CD4-positive, CD25-positive, alpha-beta regulatory T cell (primary cell): ENCODE data around the gene CCDC88C. TPM values are rescaled to one million over a fixed set of nuclear protein-coding genes. Genes with fewer than 3 reads are reported as not detected.
A peak's percentile ranks its signal among the peaks of the same experiment; 100 is the strongest.

Experiments
- ATAC-seq, 2 donors: fragments of 150-1000 bp; cut with Tn5 transposase; one replicate each; pipeline ENCODE4 v1.10.0; 2021; ENCODE audit warnings: low read depth in 2 of 2, moderate number of reproducible peaks in 2 of 2, moderate library complexity in 1 of 2
- DNase-seq, 3 donors: peaks; one replicate each; pipeline versions ENCODE4 v3.0.0 to v3.0.0-alpha.2; 2012 to 2022; ENCODE audit warnings: mixed read lengths in 1 of 3
- H3K27ac ChIP-seq: one replicate; pipeline ENCODE4 v1.7.0; 2013; ENCODE audit warnings: mild to moderate bottlenecking, low read length; ENCODE audit not compliant: insufficient read depth, poor library complexity, severe bottlenecking
- H3K27me3 ChIP-seq: one replicate; pipeline ENCODE4 v1.7.0; 2013; ENCODE audit warnings: low read length; ENCODE audit not compliant: control insufficient read depth, insufficient read depth
- H3K36me3 ChIP-seq: one replicate; pipeline ENCODE4 v1.7.0; 2013; ENCODE audit warnings: mild to moderate bottlenecking, low read length, moderate library complexity; ENCODE audit not compliant: control insufficient read depth, insufficient read depth
- H3K4me1 ChIP-seq: 2 replicates; pipeline ENCODE4 v1.7.0; 2013; ENCODE audit warnings: mild to moderate bottlenecking, low read length; ENCODE audit not compliant: insufficient read depth, control insufficient read depth, poor library complexity, severe bottlenecking
- H3K4me3 ChIP-seq: one replicate; pipeline ENCODE4 v1.7.0; 2013; ENCODE audit warnings: low read depth, mild to moderate bottlenecking, low read length, moderate library complexity
- H3K9me3 ChIP-seq, 2 experiments: 1 replicate in 1 of 2; 2 replicates in 1 of 2; pipeline ENCODE4 v1.7.0; 2013; ENCODE audit warnings: low read length in 2 of 2, mild to moderate bottlenecking in 1 of 2, moderate library complexity in 1 of 2; ENCODE audit not compliant: control insufficient read depth in 2 of 2
- H3K27ac Mint-ChIP-seq, 3 donors: one replicate each; pipeline ENCODE4 v1.8.0; 2020 to 2022; ENCODE audit warnings: mild to moderate bottlenecking in 3 of 3, mixed read lengths in 3 of 3, moderate library complexity in 2 of 3
- H3K27me3 Mint-ChIP-seq: one replicate; pipeline ENCODE4 v1.8.0; 2022; ENCODE audit warnings: mild to moderate bottlenecking, mixed read lengths
- H3K36me3 Mint-ChIP-seq: one replicate; pipeline ENCODE4 v1.8.0; 2020; ENCODE audit warnings: mixed read lengths
- H3K4me1 Mint-ChIP-seq, 4 donors: one replicate each; pipeline ENCODE4 v1.8.0; 2020 to 2022; ENCODE audit warnings: mixed read lengths in 4 of 4, mild to moderate bottlenecking in 1 of 4
- H3K4me3 Mint-ChIP-seq, 4 donors: one replicate each; pipeline ENCODE4 v1.8.0; 2020 to 2022; ENCODE audit warnings: mild to moderate bottlenecking in 4 of 4, mixed read lengths in 4 of 4, moderate library complexity in 3 of 4
- H3K9me3 Mint-ChIP-seq, 7 donors: one replicate each; pipeline ENCODE4 v1.8.0; 2020 to 2022; ENCODE audit warnings: mixed read lengths in 7 of 7, mild to moderate bottlenecking in 3 of 7, moderate library complexity in 2 of 7
- polyA plus RNA-seq, 4 donors: library from polyadenylated mRNA; unstranded; fragments of 300-500 nt; fragmentation: Illumina TruSeq; gene quantifications; one replicate each; pipeline ENCODE4 v1.2.3, GENCODE V29; 2021
- total RNA-seq: library from RNA; stranded (reverse); gene quantifications from one replicate; pipeline ENCODE4 v1.2.3, GENCODE V29; 2022

CCDC88C gene
- total and polyA plus RNA-seq, 5 donors from 2014 or later, result 25.9 to 466 (median 31.8) TPM

DNA sequence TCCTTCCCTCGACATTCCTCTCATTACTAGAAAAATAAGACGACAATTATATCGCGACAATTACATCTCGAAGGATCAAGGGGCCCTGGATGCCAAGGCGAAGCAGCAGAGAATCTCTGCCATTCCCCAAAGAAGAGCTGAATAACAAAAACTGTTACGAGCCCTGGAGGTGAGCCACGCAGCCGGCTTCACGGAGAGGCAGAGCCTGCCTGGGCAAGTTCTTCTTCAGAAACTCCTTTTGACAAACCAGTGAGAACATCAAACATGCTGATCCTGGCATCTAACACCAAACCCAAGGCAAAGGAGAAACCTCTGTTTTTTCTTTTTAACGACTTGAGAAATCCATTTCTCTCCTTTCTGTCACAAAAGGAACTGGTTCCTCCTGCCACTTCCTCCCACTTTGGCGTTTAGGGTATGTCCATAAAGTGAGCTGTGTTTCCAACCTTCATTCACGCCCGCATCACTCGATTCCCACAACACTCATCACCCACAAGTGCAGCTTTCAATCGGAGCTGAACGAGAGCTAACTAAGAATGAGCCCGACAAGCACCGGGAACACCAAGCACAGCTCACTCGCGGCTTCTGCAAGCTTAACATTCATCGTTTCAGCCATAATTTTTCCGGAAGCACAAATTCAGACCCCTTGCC is 21.5 kb downstream of the CCDC88C start:
- peak overlapping the region; percentile 88 to 96 (median 89) for H3K27ac Mint-ChIP-seq
- Histone ChIP-seq H3K27me3 (no peaks in the 10 kb centered on the region), H3K36me3 (peaks cover 18% of the 10 kb centered on the region), H3K4me3 (peak overlapping the region; percentile 80), H3K4me1 (peaks cover 98% of the 10 kb centered on the region), H3K9me3 (no peaks in the 10 kb centered on the region), H3K27ac (peak overlapping the region; percentile 96)
- H3K27me3 Mint-ChIP-seq, result no peaks in the 10 kb centered on the region
- no peak for ATAC-seq
- peak overlapping the region; percentile 88 to 99 (median 98) for H3K4me3 Mint-ChIP-seq
- peaks cover 23% of the 10 kb centered on the region for H3K36me3 Mint-ChIP-seq
- no peak for DNase-seq
- H3K9me3 Mint-ChIP-seq, result peaks cover 0 to 3% (median 0%) of the 10 kb centered on the region in 7 donors
- peaks cover 14 to 97% (median 74%) of the 10 kb centered on the region in 4 donors for H3K4me1 Mint-ChIP-seq

DNA sequence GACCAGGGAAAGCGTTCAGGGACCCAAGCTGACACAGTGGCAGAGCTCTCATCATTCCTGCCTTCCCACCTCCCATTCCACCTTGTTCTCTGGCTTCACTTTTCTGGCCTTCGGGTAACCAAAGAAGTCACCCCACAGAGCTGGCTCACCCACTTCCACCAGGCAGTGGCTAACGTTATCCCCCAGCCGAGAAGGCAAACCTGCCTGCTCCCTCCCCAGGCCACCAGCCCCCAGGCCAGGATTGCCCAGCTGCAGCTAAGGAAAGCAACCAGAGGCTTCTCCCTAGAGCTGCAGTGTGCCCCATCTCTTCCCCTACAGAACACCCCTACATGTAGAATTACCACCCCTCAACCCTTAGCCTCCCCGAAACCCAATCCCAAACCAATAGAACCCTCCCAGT is 22.2 kb downstream of the CCDC88C start:
- H3K9me3 Mint-ChIP-seq, result peaks cover 0 to 3% (median 0%) of the 10 kb centered on the region in 7 donors
- H3K9me3 ChIP-seq, result no peaks in the 10 kb centered on the region
- peaks cover 99% of the 10 kb centered on the region for H3K4me1 ChIP-seq
- H3K4me1 Mint-ChIP-seq, result peaks cover 17 to 98% (median 73%) of the 10 kb centered on the region in 4 donors
- H3K4me3 Mint-ChIP-seq, result peak overlapping the region; percentile 82 to 99 (median 93)
- no peaks in the 10 kb centered on the region for H3K27me3 Mint-ChIP-seq
- DNase-seq (no peak), ATAC-seq (no peak)
- H3K27ac ChIP-seq, result peak overlapping the region; percentile 96
- peaks cover 21% of the 10 kb centered on the region for H3K36me3 ChIP-seq
- no peaks in the 10 kb centered on the region for H3K27me3 ChIP-seq
- peak overlapping the region; percentile 88 to 96 (median 89) for H3K27ac Mint-ChIP-seq
- peak overlapping the region; percentile 30 for H3K4me3 ChIP-seq
- peaks cover 20% of the 10 kb centered on the region for H3K36me3 Mint-ChIP-seq

DNA sequence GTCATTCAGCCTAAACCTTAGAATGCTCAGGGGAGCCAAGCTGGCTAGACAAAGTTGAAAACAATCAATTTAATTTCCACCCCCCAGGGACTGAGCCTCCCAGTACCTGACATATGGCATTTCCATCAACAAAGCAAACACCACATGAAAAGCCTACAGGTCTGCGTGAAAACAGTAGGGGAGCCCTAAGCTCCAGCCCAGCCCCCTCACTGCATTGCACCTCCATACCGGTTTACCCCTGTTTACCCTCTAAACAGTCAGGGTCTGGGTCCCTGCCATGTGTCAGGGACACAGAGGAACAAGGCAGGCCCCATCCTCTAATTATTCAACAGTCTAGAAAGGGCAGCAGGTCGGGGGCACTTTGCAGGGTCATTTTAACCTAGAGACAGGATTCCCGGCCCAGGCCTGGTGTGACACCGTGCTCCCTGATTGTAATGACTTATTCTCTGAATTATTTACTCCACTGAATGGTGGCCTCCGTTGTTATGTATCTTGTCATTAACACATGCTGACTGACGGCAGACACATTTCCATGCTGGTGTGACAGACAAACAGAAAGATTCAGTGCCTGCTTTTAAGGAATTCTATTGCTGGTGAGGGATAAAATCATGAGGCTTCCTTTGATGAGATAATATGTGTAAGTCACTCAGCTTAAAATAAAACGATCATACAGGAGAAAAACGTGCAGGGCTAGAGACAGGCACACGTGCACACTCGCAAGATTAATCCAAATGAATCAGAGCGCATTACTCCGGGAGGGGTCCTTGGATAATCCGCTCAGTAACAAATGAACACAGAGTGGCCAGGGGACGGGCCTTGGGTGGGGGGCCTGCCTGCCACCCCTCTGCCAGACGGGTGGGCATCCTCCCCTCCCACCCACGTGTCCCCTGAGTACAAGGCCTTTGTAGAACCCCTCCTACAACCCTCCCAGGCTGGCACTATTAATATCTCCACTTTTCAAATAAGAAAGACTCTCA is 23.2 kb downstream of the CCDC88C start:
- ATAC-seq (no peak), DNase-seq (no peak)
- Mint-ChIP-seq H3K4me1 (peaks cover 15 to 98% (median 72%) of the 10 kb centered on the region in 4 donors), H3K27me3 (no peaks in the 10 kb centered on the region), H3K36me3 (peaks cover 17% of the 10 kb centered on the region), H3K4me3 (peak overlapping the region; percentile 82 to 99 (median 93)), H3K27ac (peak overlapping the region; percentile 88 to 96 (median 89)), H3K9me3 (peaks cover 0 to 3% (median 0%) of the 10 kb centered on the region in 7 donors)
- H3K27me3 ChIP-seq, result no peaks in the 10 kb centered on the region
- H3K9me3 ChIP-seq, result no peaks in the 10 kb centered on the region
- peak overlapping the region; percentile 96 for H3K27ac ChIP-seq
- peak overlapping the region; percentile 19 for H3K4me3 ChIP-seq
- H3K36me3 ChIP-seq, result peaks cover 21% of the 10 kb centered on the region
- H3K4me1 ChIP-seq, result peaks cover 99% of the 10 kb centered on the region

DNA sequence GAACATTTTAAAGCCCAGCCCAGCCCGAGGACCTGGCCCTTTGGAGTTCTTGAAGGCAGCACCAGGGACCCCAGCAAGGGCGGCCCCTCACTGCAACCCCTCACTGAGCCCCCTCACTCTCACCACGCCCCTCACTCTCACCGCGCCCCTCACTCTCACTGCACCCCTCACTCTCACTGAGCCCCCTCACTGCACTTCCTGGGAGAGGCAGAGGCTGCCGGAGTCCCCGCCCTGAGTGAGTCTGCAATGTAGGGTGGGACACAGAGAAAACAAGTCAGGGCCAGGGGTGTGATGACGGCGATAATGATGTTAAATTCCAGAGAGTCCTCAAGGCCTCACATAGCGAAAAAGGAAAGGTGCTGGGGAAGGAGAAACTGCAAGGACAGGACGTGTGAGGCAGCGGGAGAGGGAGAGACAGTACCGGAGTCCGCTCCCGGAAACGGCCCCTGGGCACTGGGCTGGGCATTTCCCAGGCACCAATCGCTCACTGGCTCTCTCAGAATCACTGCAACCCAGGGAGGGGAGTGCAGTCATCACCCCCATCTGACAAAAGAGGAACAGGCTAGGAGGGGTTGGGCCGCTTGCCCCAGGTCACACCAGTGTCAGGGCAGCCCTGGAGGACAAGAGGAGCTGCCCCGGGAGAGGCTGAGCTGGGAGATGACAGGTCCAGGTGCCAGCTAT is 24.9 kb downstream of the CCDC88C start:
- Histone ChIP-seq H3K27me3 (no peaks in the 10 kb centered on the region), H3K4me1 (peaks cover 99% of the 10 kb centered on the region), H3K9me3 (no peaks in the 10 kb centered on the region), H3K4me3 (peak overlapping the region; percentile 38), H3K27ac (peak overlapping the region; percentile 96), H3K36me3 (peaks cover 21% of the 10 kb centered on the region)
- no peak for DNase-seq
- peaks cover 20% of the 10 kb centered on the region for H3K36me3 Mint-ChIP-seq
- peaks cover 0 to 3% (median 0%) of the 10 kb centered on the region in 7 donors for H3K9me3 Mint-ChIP-seq
- peak overlapping the region; percentile 55 to 88 (median 74) for H3K4me3 Mint-ChIP-seq
- peaks cover 15 to 99% (median 74%) of the 10 kb centered on the region in 4 donors for H3K4me1 Mint-ChIP-seq
- no peak for ATAC-seq
- no peaks in the 10 kb centered on the region for H3K27me3 Mint-ChIP-seq
- peak overlapping the region; percentile 85 to 95 (median 88) for H3K27ac Mint-ChIP-seq

DNA sequence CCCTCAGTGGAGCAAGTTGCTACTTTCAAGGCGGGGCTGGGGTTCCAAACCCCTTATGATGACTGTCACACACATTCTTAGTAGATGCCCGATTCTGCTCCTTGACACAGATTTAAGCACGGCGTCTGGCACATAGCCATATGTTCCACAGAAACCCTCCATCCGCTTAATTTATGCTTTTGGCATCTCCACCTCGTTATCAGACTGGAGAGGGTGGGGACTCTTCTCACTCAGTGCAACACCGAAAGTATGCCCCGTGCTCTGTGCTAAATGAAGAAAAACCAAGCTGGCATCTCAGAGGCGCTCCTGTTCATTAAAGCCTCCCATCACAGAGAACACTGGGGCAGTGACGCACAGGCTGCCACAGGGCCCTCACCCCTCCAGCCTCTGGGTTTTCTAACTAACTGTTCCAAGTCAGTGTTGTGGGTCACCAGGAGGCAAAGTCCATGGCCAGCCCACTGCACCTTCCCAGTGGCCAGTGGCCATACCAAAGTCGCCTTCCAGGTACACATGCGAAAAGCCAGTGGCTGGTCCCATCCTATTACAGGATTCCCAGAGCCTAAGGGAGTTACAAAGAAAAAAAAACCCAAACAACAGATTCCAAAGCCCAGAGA is 27.3 kb downstream of the CCDC88C start:
- DNase-seq, result no peak
- peaks cover 11% of the 10 kb centered on the region for H3K36me3 Mint-ChIP-seq
- Histone ChIP-seq H3K27ac (peak overlapping the region; percentile 96), H3K27me3 (no peaks in the 10 kb centered on the region), H3K4me1 (peaks cover 99% of the 10 kb centered on the region), H3K9me3 (no peaks in the 10 kb centered on the region), H3K4me3 (peak overlapping the region; percentile 51), H3K36me3 (peaks cover 21% of the 10 kb centered on the region)
- ATAC-seq, result peak; percentile 29 to 31
- H3K27ac Mint-ChIP-seq, result peak overlapping the region; percentile 88 to 96 (median 95)
- H3K4me1 Mint-ChIP-seq, result peaks cover 19 to 97% (median 68%) of the 10 kb centered on the region in 4 donors
- H3K27me3 Mint-ChIP-seq, result no peaks in the 10 kb centered on the region
- H3K9me3 Mint-ChIP-seq, result no peaks in the 10 kb centered on the region
- peak overlapping the region; percentile 81 to 93 (median 86) for H3K4me3 Mint-ChIP-seq

DNA sequence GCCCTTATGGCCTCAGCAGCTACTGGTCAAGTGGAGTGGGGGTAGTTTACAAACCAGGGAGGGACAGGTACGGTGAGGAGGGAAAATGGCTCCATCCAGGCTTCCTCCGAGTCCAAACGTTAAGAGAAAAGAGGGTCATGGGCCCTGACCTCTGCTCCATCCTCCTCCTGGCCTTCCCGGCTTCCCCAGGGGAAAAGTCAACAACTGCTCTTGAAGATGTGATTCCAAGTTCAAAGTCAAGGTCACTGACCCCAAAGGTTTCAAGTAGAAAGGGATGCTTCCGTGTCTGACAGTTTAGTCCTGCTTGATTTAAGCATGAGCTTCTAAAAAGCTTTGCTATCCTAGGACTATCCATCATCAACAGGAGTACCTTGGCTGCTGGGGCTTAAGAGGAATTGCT is 28.5 kb downstream of the CCDC88C start:
- peaks cover 99% of the 10 kb centered on the region for H3K4me1 ChIP-seq
- Mint-ChIP-seq H3K9me3 (no peaks in the 10 kb centered on the region), H3K27me3 (no peaks in the 10 kb centered on the region), H3K4me1 (peaks cover 16 to 97% (median 68%) of the 10 kb centered on the region in 4 donors), H3K36me3 (peaks cover 15% of the 10 kb centered on the region), H3K4me3 (peak overlapping the region; percentile 5 to 81 (median 72)), H3K27ac (peak overlapping the region; percentile 92 to 96 (median 93))
- peak overlapping the region; percentile 64 for H3K4me3 ChIP-seq
- peak overlapping the region; percentile 96 for H3K27ac ChIP-seq
- DNase-seq (no peak), ATAC-seq (no peak)
- H3K9me3 ChIP-seq, result no peaks in the 10 kb centered on the region
- no peaks in the 10 kb centered on the region for H3K27me3 ChIP-seq
- H3K36me3 ChIP-seq, result peaks cover 20% of the 10 kb centered on the region

DNA sequence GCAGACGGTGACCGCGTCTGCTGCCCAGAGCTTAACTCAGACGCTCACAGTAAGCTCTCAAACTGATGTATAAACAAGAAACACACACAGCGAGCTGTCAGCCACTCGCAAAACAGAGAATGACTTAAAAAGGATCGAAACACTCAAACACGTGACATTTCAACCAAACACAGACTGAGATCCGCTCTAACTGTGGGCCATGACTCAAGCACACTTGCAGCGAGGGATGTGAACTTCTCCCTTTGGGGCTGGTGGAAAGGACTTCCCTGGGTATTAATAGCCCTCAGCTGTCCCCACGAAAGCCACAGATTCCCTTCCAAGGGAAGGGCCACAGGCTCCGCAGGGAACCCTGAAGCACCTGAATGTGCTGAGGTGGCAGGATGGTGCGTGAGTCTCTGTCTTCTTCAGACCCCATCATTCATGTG is 29.1 kb downstream of the CCDC88C start:
- Mint-ChIP-seq H3K27ac (peak overlapping the region; percentile 92 to 96 (median 93)), H3K27me3 (no peaks in the 10 kb centered on the region), H3K4me1 (peaks cover 16 to 97% (median 69%) of the 10 kb centered on the region in 4 donors), H3K36me3 (peaks cover 12% of the 10 kb centered on the region), H3K9me3 (no peaks in the 10 kb centered on the region), H3K4me3 (peak overlapping the region; percentile 5 to 81 (median 72))
- Histone ChIP-seq H3K27ac (peak overlapping the region; percentile 96), H3K9me3 (no peaks in the 10 kb centered on the region), H3K4me3 (peak overlapping the region; percentile 64), H3K4me1 (peaks cover 99% of the 10 kb centered on the region), H3K27me3 (no peaks in the 10 kb centered on the region), H3K36me3 (peaks cover 19% of the 10 kb centered on the region)
- peak; percentile 89 to 93 for ATAC-seq
- DNase-seq, result peak; percentile 60 to 90 (median 70)
